Esophagus (tissue), 2 donors: ENCODE measurements around the gene IFNGR2. TPM values are rescaled to one million over a fixed set of nuclear protein-coding genes. Genes with fewer than 3 reads are reported as not detected.
"Not testable (repeated sequence)": the region's sequence is repeated elsewhere in the genome, so short reads cannot be mapped to it uniquely, and the experiment has no call there.

Experiments
- H3K27ac ChIP-seq, 2 donors: one replicate each; pipeline ENCODE4 v1.5.1; 2013; ENCODE audit warnings: low read depth in 2 of 2, mild to moderate bottlenecking in 2 of 2, inconsistent platforms in 1 of 2, low read length in 1 of 2, moderate library complexity in 1 of 2
- H3K27me3 ChIP-seq, 2 donors: one replicate each; pipeline ENCODE4 v1.6.1; 2013; ENCODE audit warnings: low read length in 2 of 2, control low read depth in 1 of 2, mild to moderate bottlenecking in 1 of 2; ENCODE audit not compliant: insufficient read depth in 2 of 2, control insufficient read depth in 1 of 2
- H3K36me3 ChIP-seq, 2 donors: one replicate each; pipeline ENCODE4 v1.6.1; 2013; ENCODE audit warnings: low read length in 1 of 2; ENCODE audit not compliant: control insufficient read depth in 2 of 2, insufficient read depth in 2 of 2
- H3K4me1 ChIP-seq, 2 donors: one replicate each; pipeline ENCODE4 v1.6.1; 2013; ENCODE audit warnings: low read length in 1 of 2; ENCODE audit not compliant: control insufficient read depth in 2 of 2, insufficient read depth in 2 of 2
- H3K4me3 ChIP-seq, 2 donors: one replicate each; pipeline ENCODE4 v1.5.1; 2013; ENCODE audit warnings: low read length in 2 of 2, mild to moderate bottlenecking in 2 of 2, low read depth in 1 of 2, moderate library complexity in 1 of 2
- H3K9me3 ChIP-seq, 2 donors: one replicate each; pipeline ENCODE4 v1.6.1; 2013; ENCODE audit warnings: mild to moderate bottlenecking in 2 of 2, low read depth in 1 of 2, low read length in 1 of 2, moderate library complexity in 1 of 2; ENCODE audit not compliant: control insufficient read depth in 2 of 2, insufficient read depth in 1 of 2
- WGBS, 2 donors: extraction: QIAGEN DNeasy Blood & Tissue Kit; methylation state at CpG; one replicate each; pipeline ENCODE4 v1.1.7; 2013; 5-methylcytosine and 5-hydroxymethylcytosine counted together
- polyA plus RNA-seq, 2 donors: library from polyadenylated mRNA; stranded (reverse); fragments of 200-250 nt; gene quantifications; one replicate each; pipeline ENCODE4 v1.2.3, GENCODE V29; 2013
- donor health status: healthy with polysubstance abuse.
- donor health status: Bipolar disorder and iron deficiency.

IFNGR2 gene
- 10 to 100 TPM; 44.9 to 52.5 TPM for polyA plus RNA-seq

GRCh38 chr21:33403128-33403785 lies at the start of gene IFNGR2:
TSS of gene IFNGR2 (plus strand) at chr21:33403413. CDS start at chr21:33403544, 131 bp downstream.
- Histone ChIP-seq H3K27ac (peak within 1 kb of the TSS; percentile 99), H3K4me3 (peak within 1 kb of the TSS; percentile 82 to 83), H3K4me1 (peaks cover 0 to 7% of the 10 kb centered on the region in 2 donors), H3K27me3 (no peaks in the 10 kb centered on the region), H3K36me3 (no peaks in the 10 kb centered on the region), H3K9me3 (no peaks in the 10 kb centered on the region)
- 0 to 1% methylated on average over 36 to 89 of the region's 89 CpGs for WGBS, 2 donors

GRCh38 chr21:33355355-33355754 lies 47.9 kb upstream of the IFNGR2 start:
- Histone ChIP-seq H3K4me3 (no peak overlapping the region), H3K4me1 (no peaks in the 10 kb centered on the region), H3K27ac (no peak overlapping the region), H3K36me3 (peaks cover 4 to 14% of the 10 kb centered on the region in 2 donors), H3K27me3 (no peaks in the 10 kb centered on the region), H3K9me3 (no peaks in the 10 kb centered on the region)
- 87 to 88% methylated on average over 6 of the region's 6 CpGs for WGBS, 2 donors

GRCh38 chr21:33355996-33356395 lies 47.2 kb upstream of the IFNGR2 start:
- no peaks in the 10 kb centered on the region for H3K27me3 ChIP-seq
- 66 to 78% methylated on average over 11 of the region's 11 CpGs for WGBS, 2 donors
- H3K27ac ChIP-seq, result no peak overlapping the region
- H3K9me3 ChIP-seq, result no peaks in the 10 kb centered on the region
- no peak overlapping the region for H3K4me3 ChIP-seq
- no peaks in the 10 kb centered on the region for H3K4me1 ChIP-seq
- H3K36me3 ChIP-seq, result peaks cover 4 to 14% of the 10 kb centered on the region in 2 donors

GRCh38 chr21:33357177-33357576 lies 46.0 kb upstream of the IFNGR2 start:
- Histone ChIP-seq H3K4me1 (peaks cover 0 to 6% of the 10 kb centered on the region in 2 donors), H3K9me3 (no peaks in the 10 kb centered on the region), H3K36me3 (peaks cover 4 to 10% of the 10 kb centered on the region in 2 donors), H3K27ac (no peak overlapping the region), H3K27me3 (no peaks in the 10 kb centered on the region), H3K4me3 (no peak overlapping the region)
- 83 to 86% methylated on average over 8 of the region's 8 CpGs for WGBS, 2 donors

GRCh38 chr21:33359446-33359845 lies 43.8 kb upstream of the IFNGR2 start:
- 84 to 88% methylated on average over 4 of the region's 4 CpGs for WGBS, 2 donors
- no peak overlapping the region for H3K27ac ChIP-seq
- no peak overlapping the region for H3K4me3 ChIP-seq
- H3K9me3 ChIP-seq, result no peaks in the 10 kb centered on the region
- peaks cover 0 to 6% of the 10 kb centered on the region in 2 donors for H3K4me1 ChIP-seq
- H3K36me3 ChIP-seq, result peaks cover 4 to 10% of the 10 kb centered on the region in 2 donors
- no peaks in the 10 kb centered on the region for H3K27me3 ChIP-seq

GRCh38 chr21:33360281-33360680 lies 42.9 kb upstream of the IFNGR2 start:
- Histone ChIP-seq H3K27ac (no peak overlapping the region), H3K4me1 (peaks cover 0 to 6% of the 10 kb centered on the region in 2 donors), H3K9me3 (no peaks in the 10 kb centered on the region), H3K27me3 (no peaks in the 10 kb centered on the region), H3K4me3 (no peak overlapping the region), H3K36me3 (peaks cover 4 to 10% of the 10 kb centered on the region in 2 donors)
- WGBS, 2 donors, result 54 to 68% methylated on average over 6 of the region's 6 CpGs

GRCh38 chr21:33360881-33361602 lies 42.2 kb upstream of the IFNGR2 start:
- no peaks in the 10 kb centered on the region for H3K27me3 ChIP-seq
- peaks cover 4 to 6% of the 10 kb centered on the region in 2 donors for H3K36me3 ChIP-seq
- peak overlapping the region; percentile 53 to 93 for H3K27ac ChIP-seq
- H3K9me3 ChIP-seq, result no peaks in the 10 kb centered on the region
- H3K4me1 ChIP-seq, result peaks cover 0 to 6% of the 10 kb centered on the region in 2 donors
- WGBS, 2 donors, result 13% methylated on average over 14 of the region's 14 CpGs
- H3K4me3 ChIP-seq, result no peak overlapping the region

- WGBS, 2 donors, result 39 to 44% methylated on average over 12 of the region's 12 CpGs
- H3K4me3 ChIP-seq, result no peak overlapping the region
- H3K4me1 ChIP-seq, result peaks cover 0 to 6% of the 10 kb centered on the region in 2 donors
- H3K9me3 ChIP-seq, result peaks cover 0 to under 1% of the 10 kb centered on the region in 2 donors
- peak overlapping the region; percentile 53 to 82 for H3K27ac ChIP-seq
- H3K27me3 ChIP-seq, result no peaks in the 10 kb centered on the region
- peaks cover 2 to 4% of the 10 kb centered on the region in 2 donors for H3K36me3 ChIP-seq
These were observed 41.1 kb upstream of the IFNGR2 start for GRCh38 chr21:33362044-33362555.

- H3K27ac ChIP-seq, result peak overlapping the region in 1 of 2 donors; percentile 80
- WGBS, 2 donors, result 66 to 69% methylated on average over 10 of the region's 10 CpGs
- not testable (repeated sequence) for H3K36me3 ChIP-seq, H3K27me3 ChIP-seq, H3K4me1 ChIP-seq, H3K4me3 ChIP-seq
- peaks cover 0 to 12% of the 10 kb centered on the region in 2 donors for H3K9me3 ChIP-seq
These were observed 39.2 kb upstream of the IFNGR2 start for GRCh38 chr21:33363911-33364609.
